ENCODE results near the gene SFT2D3. TPM values are rescaled to one million over a fixed set of nuclear protein-coding genes. Genes with fewer than 3 reads are reported as not detected.

The SFT2D3 gene, protein sequence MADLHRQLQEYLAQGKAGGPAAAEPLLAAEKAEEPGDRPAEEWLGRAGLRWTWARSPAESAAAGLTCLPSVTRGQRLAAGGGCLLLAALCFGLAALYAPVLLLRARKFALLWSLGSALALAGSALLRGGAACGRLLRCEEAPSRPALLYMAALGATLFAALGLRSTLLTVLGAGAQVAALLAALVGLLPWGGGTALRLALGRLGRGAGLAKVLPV
- total RNA-seq: 6.6 and 7.1 TPM in 2 replicates

DNA sequence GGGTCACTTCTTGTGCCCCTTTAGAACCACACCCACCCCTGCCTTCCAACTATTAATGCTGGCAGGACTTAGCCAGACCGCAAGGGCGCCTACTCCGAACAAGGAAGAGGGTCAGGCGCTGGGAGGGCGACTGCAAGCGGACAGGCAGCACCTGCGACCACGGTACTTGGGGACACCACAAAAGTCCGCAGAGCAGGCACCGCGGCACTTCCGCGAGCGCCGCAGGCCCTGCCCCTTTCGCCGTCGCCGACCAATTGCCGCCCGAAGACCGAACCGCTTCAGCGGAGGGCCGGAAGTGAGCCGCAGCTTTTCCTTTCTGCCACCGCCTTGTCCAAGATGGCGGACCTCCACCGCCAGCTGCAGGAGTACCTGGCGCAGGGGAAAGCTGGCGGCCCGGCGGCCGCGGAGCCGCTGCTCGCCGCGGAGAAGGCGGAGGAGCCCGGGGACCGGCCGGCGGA, at the start of gene SFT2D3:
SFT2D3 (plus strand) TSS at position 305 of the 458 bp plus-strand sequence; CDS start at position 337, 32 bp downstream.
- peak; percentile 89 for DNase-seq (ENCODE audit: low spot score)
- Mint-ChIP-seq H3K27ac (peak within 1 kb of the TSS; percentile 97), H3K4me3 (peak within 1 kb of the TSS; percentile 92), H3K9me3 (no peaks in the 10 kb centered on the region), H3K27me3 (ENCODE audit: insufficient read depth) (no peaks in the 10 kb centered on the region), H3K36me3 (ENCODE audit: low read depth) (peaks cover 19% of the 10 kb centered on the region), H3K4me1 (ENCODE audit: low read depth) (peaks cover 35% of the 10 kb centered on the region)
- intact Hi-C loops (cut with micrococcal nuclease): loop anchor here (1.0 to 10.0 kb wide), 10 partner anchors 52 to 616 kb away; partner anchors contain the start of genes IWS1, MAP3K2 and UGGT1

DNA sequence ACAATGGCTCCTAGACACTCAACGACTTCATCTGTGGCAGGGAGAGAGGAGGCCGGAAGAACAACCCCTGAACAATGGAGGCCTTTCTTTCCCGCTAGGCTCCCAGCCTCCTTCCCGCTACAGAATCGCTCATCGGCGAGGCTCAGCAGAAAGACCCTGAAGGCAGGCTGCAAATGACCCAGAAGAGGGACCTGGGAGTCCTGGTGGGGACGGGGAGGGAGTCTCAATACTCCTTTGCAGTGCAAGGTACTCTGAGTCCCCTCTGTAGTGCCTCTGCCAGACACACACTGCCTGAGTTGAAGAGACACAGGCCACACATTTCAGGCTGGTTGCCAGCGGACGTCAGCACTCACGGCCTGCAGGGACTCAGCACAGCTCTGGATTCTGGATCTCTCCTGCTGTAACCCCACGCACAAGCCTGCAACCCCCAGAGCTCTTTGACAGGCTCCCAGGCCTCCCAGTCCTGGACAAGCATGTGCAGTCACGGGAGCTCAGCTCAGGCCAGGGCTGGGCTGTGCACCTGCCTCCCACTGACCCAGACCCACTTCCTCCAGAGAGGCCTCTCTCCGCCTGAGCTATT, 49.2 kb upstream of the SFT2D3 start:
- no peak for DNase-seq (ENCODE audit: low spot score)
- no peaks in the 10 kb centered on the region for H3K36me3 Mint-ChIP-seq (ENCODE audit: low read depth)
- peaks cover 5% of the 10 kb centered on the region for H3K4me1 Mint-ChIP-seq (ENCODE audit: low read depth)
- H3K9me3 Mint-ChIP-seq: no peaks in the 10 kb centered on the region
- intact Hi-C loops (cut with micrococcal nuclease): no loop called here
- no peak overlapping the region for H3K27ac Mint-ChIP-seq
- H3K27me3 Mint-ChIP-seq (ENCODE audit: insufficient read depth): peaks cover 2% of the 10 kb centered on the region
- H3K4me3 Mint-ChIP-seq: no peak overlapping the region

DNA sequence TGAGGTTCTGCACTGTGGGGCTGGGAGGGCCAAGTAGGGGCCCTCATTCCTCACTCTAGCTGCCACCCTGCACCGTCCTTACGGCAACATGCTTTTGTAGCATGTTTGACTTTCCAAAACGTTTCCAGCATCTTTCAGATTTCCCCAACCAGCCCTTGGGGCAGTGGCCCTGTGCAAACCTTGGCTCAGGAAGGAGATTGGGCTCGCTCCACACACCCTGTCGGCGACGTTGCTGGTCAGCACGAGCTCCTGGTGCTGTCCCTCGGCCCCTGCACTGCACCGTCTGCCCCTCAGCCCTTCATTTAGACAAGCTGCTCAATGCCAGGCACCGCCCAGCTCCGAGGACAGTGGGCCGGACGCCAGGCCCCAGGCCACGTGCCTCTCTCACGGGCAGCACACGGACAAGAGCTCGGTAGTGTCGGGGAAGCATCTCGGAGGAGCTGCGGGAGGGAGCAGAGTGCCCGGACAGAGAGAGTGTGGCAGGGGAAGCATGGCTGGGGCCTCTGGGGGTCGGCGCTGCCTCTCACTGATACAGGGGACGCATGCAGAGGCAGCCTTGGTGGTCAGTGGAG, 48.4 kb upstream of the SFT2D3 start:
- Mint-ChIP-seq H3K4me1 (ENCODE audit: low read depth) (peaks cover 5% of the 10 kb centered on the region), H3K27ac (no peak overlapping the region), H3K4me3 (no peak overlapping the region), H3K9me3 (no peaks in the 10 kb centered on the region), H3K27me3 (ENCODE audit: insufficient read depth) (peaks cover 2% of the 10 kb centered on the region), H3K36me3 (ENCODE audit: low read depth) (no peaks in the 10 kb centered on the region)
- DNase-seq (ENCODE audit: low spot score): no peak
- intact Hi-C loops (cut with micrococcal nuclease): no loop called here

DNA sequence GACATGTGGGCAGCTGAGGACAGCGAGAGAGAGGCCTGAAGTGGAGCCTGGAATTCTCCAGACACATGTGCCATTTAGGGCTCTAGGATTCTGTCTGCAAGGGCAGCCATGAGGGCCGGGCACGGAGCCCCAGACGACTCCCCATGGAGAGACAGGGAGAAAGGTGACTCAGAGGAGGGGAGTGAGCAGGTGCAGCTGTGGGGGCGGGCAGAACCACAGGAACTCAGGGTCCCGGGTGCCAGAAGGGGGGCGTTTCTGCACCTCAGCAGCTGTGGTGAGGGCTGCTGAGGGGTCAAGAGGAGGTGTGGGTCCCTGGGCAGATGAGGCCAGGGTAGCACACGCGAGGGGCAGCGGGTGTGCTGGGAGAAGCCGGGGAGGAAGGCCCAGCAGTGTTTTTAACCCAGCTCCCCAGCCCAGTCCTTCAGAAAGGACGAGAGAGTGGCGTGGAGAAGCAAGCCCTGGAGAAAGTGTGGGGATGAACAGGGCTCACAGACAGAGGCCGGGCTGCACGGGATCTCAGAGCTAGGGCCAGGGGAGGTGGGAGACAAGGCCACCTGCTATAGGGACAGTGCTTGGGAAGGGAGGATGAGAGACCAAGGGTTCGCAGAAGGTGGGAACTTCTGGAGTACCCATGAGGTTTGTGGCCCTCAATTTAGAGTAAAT, 47.7 kb upstream of the SFT2D3 start:
- no peak overlapping the region for H3K4me3 Mint-ChIP-seq
- peaks cover 5% of the 10 kb centered on the region for H3K4me1 Mint-ChIP-seq (ENCODE audit: low read depth)
- no peaks in the 10 kb centered on the region for H3K36me3 Mint-ChIP-seq (ENCODE audit: low read depth)
- peaks cover 2% of the 10 kb centered on the region for H3K27me3 Mint-ChIP-seq (ENCODE audit: insufficient read depth)
- H3K9me3 Mint-ChIP-seq: no peaks in the 10 kb centered on the region
- H3K27ac Mint-ChIP-seq: no peak overlapping the region
- intact Hi-C loops (cut with micrococcal nuclease): no loop called here
- DNase-seq (ENCODE audit: low spot score): no peak

DNA sequence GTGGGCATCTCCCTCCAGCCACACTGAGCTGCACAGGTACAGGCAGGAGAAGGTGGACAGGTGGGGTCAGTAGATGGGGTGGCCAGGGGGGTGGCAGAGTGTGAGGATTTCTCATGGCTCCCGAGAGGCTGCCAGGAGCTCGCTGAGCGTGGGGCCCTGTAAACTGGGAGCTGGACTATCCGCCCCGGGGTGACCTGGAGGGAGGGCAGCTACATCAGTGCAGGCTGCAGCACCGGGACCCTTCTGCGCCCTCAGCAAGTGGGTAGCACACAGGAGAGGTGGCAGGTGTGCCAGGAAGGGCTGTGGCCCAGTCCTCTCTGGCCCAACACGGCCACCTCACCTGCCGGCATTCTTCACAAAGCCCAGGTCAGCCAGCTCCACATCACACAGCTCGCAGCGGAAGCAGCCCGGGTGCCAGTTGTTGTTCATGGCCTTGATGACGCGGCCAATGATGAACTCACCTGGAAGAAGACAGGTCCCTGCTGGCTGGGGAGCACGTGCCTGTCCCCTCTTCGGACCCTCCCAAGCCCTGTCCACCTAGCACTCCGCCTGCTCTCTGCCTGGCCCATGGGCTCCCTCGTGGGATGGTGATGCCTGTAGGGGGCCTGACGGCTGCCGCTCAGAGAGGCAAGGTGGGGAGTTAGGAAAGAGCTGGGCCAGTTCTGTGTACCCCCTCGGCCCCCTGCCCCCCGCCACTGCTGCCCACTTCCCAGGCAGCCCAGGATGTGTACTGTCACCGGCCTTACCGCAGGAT, 47.0 kb upstream of the SFT2D3 start:
- no peak for DNase-seq (ENCODE audit: low spot score)
- intact Hi-C loops (cut with micrococcal nuclease): no loop called here
- peaks cover 2% of the 10 kb centered on the region for H3K27me3 Mint-ChIP-seq (ENCODE audit: insufficient read depth)

DNA sequence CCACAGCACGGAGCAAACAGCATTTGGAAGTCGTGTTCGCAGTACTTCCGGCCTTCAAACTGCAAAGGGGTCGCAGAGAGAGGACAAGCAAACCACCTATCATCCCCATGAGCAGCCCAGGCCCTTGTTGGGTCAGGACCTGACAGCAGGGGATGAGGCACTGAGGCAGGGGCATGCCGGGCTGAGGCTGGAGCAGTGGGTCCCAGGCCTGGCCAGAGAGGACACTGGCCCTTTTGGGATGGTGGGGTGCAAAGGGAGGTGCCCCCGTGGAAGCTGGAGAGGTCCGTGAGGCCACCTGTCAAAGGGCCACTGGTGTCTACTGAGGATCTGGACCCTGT, 46.5 kb upstream of the SFT2D3 start:
- Mint-ChIP-seq H3K4me1 (ENCODE audit: low read depth) (peaks cover under 1% of the 10 kb centered on the region), H3K27me3 (ENCODE audit: insufficient read depth) (peaks cover 2% of the 10 kb centered on the region), H3K27ac (no peak overlapping the region), H3K4me3 (no peak overlapping the region), H3K36me3 (ENCODE audit: low read depth) (no peaks in the 10 kb centered on the region), H3K9me3 (no peaks in the 10 kb centered on the region)
- DNase-seq (ENCODE audit: low spot score): no peak
- intact Hi-C loops (cut with micrococcal nuclease): no loop called here

More for the DNA sequence above, 47.0 kb upstream of the SFT2D3 start:
- Mint-ChIP-seq H3K4me1 (ENCODE audit: low read depth) (peaks cover 5% of the 10 kb centered on the region), H3K4me3 (no peak overlapping the region), H3K9me3 (no peaks in the 10 kb centered on the region), H3K27ac (no peak overlapping the region), H3K36me3 (ENCODE audit: low read depth) (no peaks in the 10 kb centered on the region)

DNA sequence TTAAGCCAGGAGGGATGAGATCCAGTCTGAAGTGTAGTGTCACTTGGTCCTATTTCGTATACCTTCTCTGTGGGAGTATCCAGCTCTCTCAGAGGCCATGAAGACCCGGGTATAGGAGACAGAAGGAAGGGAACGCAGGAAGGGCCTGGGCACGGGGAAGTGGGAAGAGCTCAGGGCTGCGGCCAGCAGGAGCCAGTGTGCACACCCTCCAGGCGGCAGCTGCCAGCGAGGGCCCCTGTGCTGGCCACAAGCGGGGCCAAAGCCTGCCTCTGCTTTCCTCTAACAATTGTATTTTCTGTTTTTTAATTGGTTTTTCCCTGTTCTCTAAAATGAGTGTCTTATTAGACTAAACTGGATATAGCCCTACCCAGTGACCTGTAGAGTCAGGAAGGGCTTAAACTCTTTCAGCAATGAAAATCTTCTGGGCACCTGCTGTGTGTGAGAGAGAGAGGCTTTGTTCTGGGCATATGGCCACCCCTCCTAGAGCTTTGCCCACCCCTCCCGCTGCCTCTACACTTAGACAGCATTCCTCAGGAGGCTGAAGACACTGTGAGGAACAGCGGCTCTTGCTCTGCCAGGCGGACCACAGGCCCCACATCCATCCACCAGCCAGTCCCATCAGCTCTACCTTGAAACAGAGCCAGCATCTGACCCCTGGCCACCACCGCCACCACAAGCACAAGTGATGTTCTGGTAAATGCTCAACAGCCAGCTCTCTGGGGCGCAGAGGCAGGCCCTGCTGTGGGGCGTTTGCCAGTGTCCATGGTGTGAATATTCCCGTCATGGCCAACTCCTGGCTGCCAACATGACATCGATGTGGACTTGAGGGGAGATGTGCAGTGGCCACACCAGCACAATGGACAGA, 45.9 kb upstream of the SFT2D3 start:
- intact Hi-C loops (cut with micrococcal nuclease): no loop called here
- Mint-ChIP-seq H3K27ac (no peak overlapping the region), H3K9me3 (no peaks in the 10 kb centered on the region), H3K36me3 (ENCODE audit: low read depth) (no peaks in the 10 kb centered on the region), H3K27me3 (ENCODE audit: insufficient read depth) (peaks cover 2% of the 10 kb centered on the region), H3K4me1 (ENCODE audit: low read depth) (no peaks in the 10 kb centered on the region), H3K4me3 (no peak overlapping the region)
- no peak for DNase-seq (ENCODE audit: low spot score)

DNA sequence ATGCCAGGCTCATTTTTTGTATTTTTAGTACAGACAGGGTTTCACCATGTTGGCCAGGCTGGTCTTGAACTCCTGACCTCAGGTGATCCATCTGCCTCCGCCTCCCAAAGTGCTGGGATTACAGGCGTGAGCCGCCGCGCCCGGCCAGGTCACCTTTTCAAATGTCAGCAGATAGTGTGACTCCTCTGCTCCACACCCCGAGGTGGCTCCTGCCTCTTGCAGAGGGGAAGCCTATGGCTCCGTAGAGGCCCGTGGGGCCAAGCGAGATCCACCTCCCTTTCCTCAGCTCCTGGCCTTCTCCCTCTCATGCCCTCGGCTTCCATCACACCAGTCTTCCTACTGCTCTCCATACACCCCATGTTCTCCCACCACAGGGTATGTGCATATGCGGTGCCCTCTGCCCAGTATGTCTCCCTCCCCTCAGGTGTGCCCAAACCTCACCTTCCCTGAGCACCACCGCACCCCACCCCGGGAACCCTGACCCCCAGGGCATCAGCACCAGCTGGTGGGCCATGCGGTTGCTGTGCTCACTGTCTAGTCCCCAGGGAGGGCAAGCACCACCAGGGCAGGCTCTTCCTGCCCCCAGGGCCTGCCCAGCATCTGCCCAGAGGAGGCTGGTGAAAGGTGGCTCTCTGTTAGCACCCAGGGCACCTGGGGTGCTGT, 44.6 kb upstream of the SFT2D3 start:
- H3K27me3 Mint-ChIP-seq (ENCODE audit: insufficient read depth): peaks cover 10% of the 10 kb centered on the region
- no peak overlapping the region for H3K27ac Mint-ChIP-seq
- no peak overlapping the region for H3K4me3 Mint-ChIP-seq
- no peaks in the 10 kb centered on the region for H3K4me1 Mint-ChIP-seq (ENCODE audit: low read depth)
- H3K36me3 Mint-ChIP-seq (ENCODE audit: low read depth): no peaks in the 10 kb centered on the region
- no peak for DNase-seq (ENCODE audit: low spot score)
- no peaks in the 10 kb centered on the region for H3K9me3 Mint-ChIP-seq
- intact Hi-C loops (cut with micrococcal nuclease): no loop called here

DNA sequence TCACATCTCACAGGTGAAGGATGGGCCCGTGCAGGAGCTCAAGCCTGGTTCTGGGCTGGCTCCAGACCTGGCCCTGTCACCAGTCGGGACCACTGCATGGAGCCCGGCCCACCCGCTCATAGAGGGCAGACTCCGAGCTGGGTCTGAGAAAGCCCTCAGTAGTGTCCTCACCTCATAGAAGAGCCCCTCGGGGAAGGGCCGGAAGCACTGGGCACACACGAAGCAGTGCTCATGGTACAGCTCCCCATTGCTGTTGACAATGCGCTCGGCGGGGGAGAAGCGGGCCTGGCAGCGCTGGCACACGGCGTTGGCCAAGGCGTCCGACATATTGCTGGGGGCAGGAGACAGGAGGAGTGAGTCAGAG, 44.1 kb upstream of the SFT2D3 start:
- Mint-ChIP-seq H3K4me1 (ENCODE audit: low read depth) (no peaks in the 10 kb centered on the region), H3K4me3 (no peak overlapping the region), H3K27me3 (ENCODE audit: insufficient read depth) (peaks cover 12% of the 10 kb centered on the region), H3K27ac (no peak overlapping the region), H3K9me3 (no peaks in the 10 kb centered on the region), H3K36me3 (ENCODE audit: low read depth) (no peaks in the 10 kb centered on the region)
- intact Hi-C loops (cut with micrococcal nuclease): no loop called here
- no peak for DNase-seq (ENCODE audit: low spot score)

DNA sequence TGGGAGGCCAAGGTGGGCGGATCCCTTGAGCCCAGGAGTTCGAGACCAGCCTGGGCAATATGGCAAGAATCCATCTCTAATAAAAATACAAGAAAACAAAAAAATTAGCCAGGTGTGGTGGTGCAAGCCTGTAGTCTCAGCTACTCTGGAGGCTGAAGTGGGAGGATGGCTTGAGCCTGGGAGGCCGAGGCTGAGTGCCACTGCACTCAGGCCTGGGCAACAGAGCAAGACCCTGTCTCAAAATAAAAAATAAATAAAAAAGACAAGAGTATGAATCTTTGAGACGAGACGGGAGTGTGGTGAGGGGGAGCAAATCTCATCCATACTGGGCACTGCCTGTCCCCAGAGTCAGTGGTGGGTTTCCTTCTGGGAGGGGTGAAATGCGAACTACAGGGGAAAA, 43.2 kb upstream of the SFT2D3 start:
- H3K4me1 Mint-ChIP-seq (ENCODE audit: low read depth): no peaks in the 10 kb centered on the region
- peaks cover 18% of the 10 kb centered on the region for H3K27me3 Mint-ChIP-seq (ENCODE audit: insufficient read depth)
- intact Hi-C loops (cut with micrococcal nuclease): no loop called here
- H3K4me3 Mint-ChIP-seq: no peak overlapping the region
- no peaks in the 10 kb centered on the region for H3K9me3 Mint-ChIP-seq
- no peak for DNase-seq (ENCODE audit: low spot score)
- H3K27ac Mint-ChIP-seq: no peak overlapping the region
- H3K36me3 Mint-ChIP-seq (ENCODE audit: low read depth): no peaks in the 10 kb centered on the region

DNA sequence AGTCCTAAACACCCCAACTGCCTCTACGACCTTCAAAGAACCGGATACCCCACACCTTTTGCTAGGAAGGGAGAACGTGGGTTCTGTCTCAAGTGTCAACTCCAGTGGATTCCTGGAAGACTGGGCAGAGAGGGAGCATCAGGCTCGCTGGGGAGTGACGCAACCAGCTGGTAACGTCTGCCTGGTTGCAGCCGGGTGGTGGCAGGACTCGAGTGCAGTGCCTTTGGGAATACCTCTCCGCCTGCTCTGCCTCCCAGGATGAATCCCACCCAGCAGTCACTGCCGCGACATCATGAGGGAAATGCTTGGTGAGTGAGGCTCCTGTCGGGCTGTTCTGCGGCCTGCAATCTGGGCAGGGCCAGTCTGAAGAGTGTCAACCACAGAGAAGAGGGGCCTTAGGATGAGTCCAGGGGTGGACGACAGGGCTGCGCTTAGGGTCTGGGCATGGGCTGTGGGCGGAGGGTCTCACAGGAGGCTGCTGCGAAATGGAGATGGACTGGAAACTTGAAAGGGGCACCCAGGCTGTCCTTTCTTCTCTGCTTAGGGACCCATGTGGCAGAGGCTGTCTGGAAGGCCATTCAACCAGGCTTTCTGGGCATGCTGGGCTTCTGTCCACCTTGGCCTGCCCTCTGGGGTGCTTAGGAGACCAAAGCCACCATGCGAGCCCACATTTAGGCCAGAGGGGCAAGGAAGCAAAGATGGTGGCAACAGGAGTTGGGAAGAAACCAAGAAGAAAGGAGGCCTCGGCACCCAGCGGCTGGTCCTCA, 42.5 kb upstream of the SFT2D3 start:
- Mint-ChIP-seq H3K27ac (no peak overlapping the region), H3K36me3 (ENCODE audit: low read depth) (no peaks in the 10 kb centered on the region), H3K27me3 (ENCODE audit: insufficient read depth) (peaks cover 23% of the 10 kb centered on the region), H3K4me1 (ENCODE audit: low read depth) (no peaks in the 10 kb centered on the region), H3K9me3 (no peaks in the 10 kb centered on the region), H3K4me3 (no peak overlapping the region)
- intact Hi-C loops (cut with micrococcal nuclease): no loop called here
- no peak for DNase-seq (ENCODE audit: low spot score)
